ENCODE measurements around the gene LRP5. TPM values are rescaled to one million over a fixed set of nuclear protein-coding genes. Genes with fewer than 3 reads are reported as not detected.

The LRP5 gene
- polyA plus RNA-seq, 3 donors = 0.23 to 0.29 TPM; not detected in 1

GRCh38 chr11:68287419-68287818 lies 25.0 kb upstream of the LRP5 start:
- Histone ChIP-seq H3K4me3 (replicated peaks in 1 of 3; ENCODE audit: low read depth in 2 of 3, low read length in 3 of 3) (no peak overlapping the region), H3K9me3 (replicated peaks in 1 of 2; ENCODE audit: control insufficient read depth in 1 of 2, insufficient read depth in 1 of 2, low read length in 2 of 2) (peaks cover 0 to 4% of the 10 kb centered on the region in 2 donors), H3K27ac (ENCODE audit: low read depth in 1 of 2, low read length in 2 of 2) (no peak overlapping the region), H3K9ac (ENCODE audit: insufficient read depth, low read length, poor library complexity, severe bottlenecking) (no peak overlapping the region), H3K4me2 (replicated peaks; ENCODE audit: extremely low read depth, low read length, poor library complexity, severe bottlenecking) (no peak overlapping the region), H3K4me1 (ENCODE audit: control insufficient read depth in 1 of 2, insufficient read depth in 2 of 2, low read length in 2 of 2) (peaks cover 6% of the 10 kb centered on the region in 2 donors), H3K27me3 (ENCODE audit: control insufficient read depth in 2 of 2, insufficient read depth in 2 of 2, low read length in 2 of 2) (no peaks in the 10 kb centered on the region), H3K79me2 (ENCODE audit: insufficient read depth, low read length) (no peaks in the 10 kb centered on the region), H2AFZ (ENCODE audit: insufficient read depth, low read depth, low read length, poor library complexity, severe bottlenecking) (no peak overlapping the region), H4K20me1 (ENCODE audit: insufficient read depth, low read length) (no peaks in the 10 kb centered on the region), H3K36me3 (replicated peaks in 1 of 2; ENCODE audit: control insufficient read depth in 1 of 2, insufficient read depth in 2 of 2, low read length in 2 of 2) (no peaks in the 10 kb centered on the region)
- intact Hi-C loops (cut with micrococcal nuclease) = no loop called here
- H3K4me1 Mint-ChIP-seq = peaks cover 8% of the 10 kb centered on the region
- H3K27ac Mint-ChIP-seq = no peak overlapping the region
- H3K9me3 Mint-ChIP-seq = peaks cover 7 to 19% (median 14%) of the 10 kb centered on the region in 7 donors
- 100% methylated on average over 1 of the region's 8 CpGs for WGBS (ENCODE audit: insufficient coverage)
- no peak overlapping the region for H3K4me3 Mint-ChIP-seq
- no peaks in the 10 kb centered on the region for H3K36me3 Mint-ChIP-seq
- no peak for DNase-seq
- peaks cover 2 to 5% (median 2%) of the 10 kb centered on the region in 3 donors for H3K27me3 Mint-ChIP-seq (ENCODE audit: low read depth in 3 of 3)
- no peak for TF ChIP-seq CTCF (IDR thresholded peaks at IDR 0.05)

- Histone ChIP-seq H3K4me1 (ENCODE audit: control insufficient read depth in 1 of 2, insufficient read depth in 2 of 2, low read length in 2 of 2) (peaks cover 0 to 4% of the 10 kb centered on the region in 2 donors), H3K4me3 (replicated peaks in 1 of 3; ENCODE audit: low read depth in 2 of 3, low read length in 3 of 3) (no peak overlapping the region), H2AFZ (ENCODE audit: insufficient read depth, low read depth, low read length, poor library complexity, severe bottlenecking) (no peak overlapping the region), H3K27me3 (ENCODE audit: control insufficient read depth in 2 of 2, insufficient read depth in 2 of 2, low read length in 2 of 2) (no peaks in the 10 kb centered on the region), H3K27ac (ENCODE audit: low read depth in 1 of 2, low read length in 2 of 2) (no peak overlapping the region), H3K9ac (ENCODE audit: insufficient read depth, low read length, poor library complexity, severe bottlenecking) (no peak overlapping the region), H3K36me3 (replicated peaks in 1 of 2; ENCODE audit: control insufficient read depth in 1 of 2, insufficient read depth in 2 of 2, low read length in 2 of 2) (no peaks in the 10 kb centered on the region), H3K79me2 (ENCODE audit: insufficient read depth, low read length) (no peaks in the 10 kb centered on the region), H3K9me3 (replicated peaks in 1 of 2; ENCODE audit: control insufficient read depth in 1 of 2, insufficient read depth in 1 of 2, low read length in 2 of 2) (peaks cover 0 to 4% of the 10 kb centered on the region in 2 donors), H3K4me2 (replicated peaks; ENCODE audit: extremely low read depth, low read length, poor library complexity, severe bottlenecking) (no peak overlapping the region), H4K20me1 (ENCODE audit: insufficient read depth, low read length) (no peaks in the 10 kb centered on the region)
- TF ChIP-seq CTCF (IDR thresholded peaks at IDR 0.05) = no peak
- WGBS (ENCODE audit: insufficient coverage) = 100% methylated on average over 1 of the region's 2 CpGs
- intact Hi-C loops (cut with micrococcal nuclease) = no loop called here
- H3K4me1 Mint-ChIP-seq = peaks cover 6% of the 10 kb centered on the region
- no peaks in the 10 kb centered on the region for H3K36me3 Mint-ChIP-seq
- peaks cover 7 to 16% (median 12%) of the 10 kb centered on the region in 7 donors for H3K9me3 Mint-ChIP-seq
- H3K27ac Mint-ChIP-seq = no peak overlapping the region
- DNase-seq = no peak
- H3K4me3 Mint-ChIP-seq = no peak overlapping the region
- H3K27me3 Mint-ChIP-seq (ENCODE audit: low read depth in 3 of 3) = peaks cover 0 to 2% (median 1%) of the 10 kb centered on the region in 3 donors
Observed at GRCh38 chr11:68289456-68289855, 22.9 kb upstream of the LRP5 start.

Measured in CD14-positive monocyte (primary cell).